Fibroblast of the aortic adventitia (primary cell): ENCODE data around the gene MAD2L2. TPM values are rescaled to one million over a fixed set of nuclear protein-coding genes. Genes with fewer than 3 reads are reported as not detected.

Experiments used
- DNase-seq: peaks from one replicate; pipeline ENCODE4 v3.0.0-alpha.2; 2010; ENCODE audit warnings: low read depth
- H3K4me3 ChIP-seq: 2 replicates; pipeline ENCODE4 v1.5.1; 2011; ENCODE audit warnings: low read depth, mild to moderate bottlenecking, control low read depth, low read length, moderate library complexity
- total RNA-seq: library from RNA; depleted of rRNA; stranded (reverse); fragments of >200 nt; gene quantifications from 2 replicates; pipeline ENCODE4 v1.2.3, GENCODE V29; 2012; ENCODE audit warnings: low replicate concordance
- TF ChIP-seq, protein P1 (sequence below): IDR thresholded peaks from 2 replicates; pipeline ENCODE4 v1.5.1; 2011; ENCODE audit warnings: mild to moderate bottlenecking, low read length, control low read depth, inconsistent platforms; ENCODE audit not compliant: insufficient read depth

MAD2L2 gene
- total RNA-seq, 1 donor, result 33.1 TPM

DNA sequence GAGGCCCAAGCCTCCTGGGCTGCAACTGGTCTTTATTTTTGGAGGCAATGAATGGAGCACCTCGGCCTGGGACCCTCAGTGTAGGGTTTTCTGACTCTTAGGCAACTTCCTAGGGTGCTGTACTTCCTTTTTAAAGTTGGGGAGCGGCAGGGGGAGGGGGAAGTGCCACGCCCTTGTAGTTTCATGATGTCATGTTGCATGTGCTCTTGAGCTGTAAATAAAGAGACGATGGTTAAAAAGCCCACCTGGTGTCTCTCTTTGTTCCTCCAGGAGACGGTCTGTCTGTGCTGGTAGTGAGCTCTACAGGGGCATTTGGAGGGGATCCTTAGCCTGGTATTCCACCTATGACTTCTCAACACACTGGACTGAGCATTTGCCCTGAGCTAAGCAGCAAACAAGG lies 44.7 kb upstream of the MAD2L2 start:
- TF ChIP-seq, protein P1, sequence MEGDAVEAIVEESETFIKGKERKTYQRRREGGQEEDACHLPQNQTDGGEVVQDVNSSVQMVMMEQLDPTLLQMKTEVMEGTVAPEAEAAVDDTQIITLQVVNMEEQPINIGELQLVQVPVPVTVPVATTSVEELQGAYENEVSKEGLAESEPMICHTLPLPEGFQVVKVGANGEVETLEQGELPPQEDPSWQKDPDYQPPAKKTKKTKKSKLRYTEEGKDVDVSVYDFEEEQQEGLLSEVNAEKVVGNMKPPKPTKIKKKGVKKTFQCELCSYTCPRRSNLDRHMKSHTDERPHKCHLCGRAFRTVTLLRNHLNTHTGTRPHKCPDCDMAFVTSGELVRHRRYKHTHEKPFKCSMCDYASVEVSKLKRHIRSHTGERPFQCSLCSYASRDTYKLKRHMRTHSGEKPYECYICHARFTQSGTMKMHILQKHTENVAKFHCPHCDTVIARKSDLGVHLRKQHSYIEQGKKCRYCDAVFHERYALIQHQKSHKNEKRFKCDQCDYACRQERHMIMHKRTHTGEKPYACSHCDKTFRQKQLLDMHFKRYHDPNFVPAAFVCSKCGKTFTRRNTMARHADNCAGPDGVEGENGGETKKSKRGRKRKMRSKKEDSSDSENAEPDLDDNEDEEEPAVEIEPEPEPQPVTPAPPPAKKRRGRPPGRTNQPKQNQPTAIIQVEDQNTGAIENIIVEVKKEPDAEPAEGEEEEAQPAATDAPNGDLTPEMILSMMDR, result no peak
- H3K4me3 ChIP-seq, result no peak overlapping the region
- no peak for DNase-seq

DNA sequence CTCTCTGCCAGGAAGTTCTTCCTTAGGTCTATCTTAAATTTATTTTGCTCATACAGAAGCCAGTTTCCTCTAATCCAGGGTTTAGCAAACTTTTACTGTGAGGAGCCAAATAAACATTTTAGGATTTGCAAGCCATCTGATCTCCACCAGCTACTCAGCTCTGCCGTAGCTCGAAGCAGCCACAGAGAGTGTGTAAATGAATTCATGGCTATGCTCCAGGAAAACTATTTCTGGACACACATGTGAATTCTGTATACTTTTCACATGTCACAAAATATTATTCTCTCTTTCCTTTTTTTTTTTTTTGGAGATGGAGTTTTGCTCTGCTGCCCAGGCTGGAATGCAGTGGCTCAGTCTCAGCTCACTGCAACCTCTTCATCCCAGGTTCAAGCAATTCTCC lies 41.6 kb upstream of the MAD2L2 start:
- DNase-seq, result no peak
- TF ChIP-seq, protein P1, result no peak
- H3K4me3 ChIP-seq, result no peak overlapping the region

DNA sequence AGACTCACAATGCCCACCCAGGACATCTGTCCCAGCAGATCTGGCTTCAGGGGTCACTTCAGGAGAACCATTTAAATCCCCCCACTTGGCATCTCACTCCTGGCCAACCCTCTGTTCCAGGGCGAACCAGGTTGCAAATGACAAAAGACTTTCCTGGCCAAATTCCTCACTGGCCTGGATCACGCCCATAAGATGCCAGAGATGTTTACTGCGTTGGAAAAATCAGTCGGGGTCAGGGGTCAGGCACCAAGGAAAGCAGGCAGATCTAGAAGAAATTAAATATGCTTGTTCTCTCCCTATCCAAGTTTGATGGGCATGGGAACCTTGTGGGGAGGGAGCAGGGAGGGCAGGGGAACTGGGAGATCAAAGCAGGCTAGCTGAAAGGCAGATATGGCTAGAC lies 40.4 kb upstream of the MAD2L2 start:
- TF ChIP-seq, protein P1, result no peak
- DNase-seq, result no peak
- no peak overlapping the region for H3K4me3 ChIP-seq

DNA sequence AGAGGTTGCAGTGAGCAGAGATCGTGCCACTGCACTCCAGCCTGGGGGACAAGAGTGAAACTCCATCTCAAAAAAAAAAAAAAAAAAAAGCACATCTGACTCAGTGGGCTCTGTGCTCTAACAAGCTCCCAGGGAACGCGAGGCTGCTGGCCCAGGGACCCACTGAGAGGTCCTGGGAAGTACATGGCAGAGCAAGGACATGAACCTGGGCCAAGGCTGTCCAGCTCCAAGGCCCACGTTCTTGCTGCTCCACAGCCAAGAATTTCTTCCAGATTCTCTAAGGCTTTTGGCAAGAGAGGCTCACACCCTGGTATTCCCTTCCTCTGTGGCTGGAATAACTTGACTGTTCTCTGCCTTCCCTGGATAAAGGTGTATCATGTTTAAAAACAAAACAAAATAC lies 39.6 kb upstream of the MAD2L2 start:
- no peak overlapping the region for H3K4me3 ChIP-seq
- TF ChIP-seq, protein P1, result no peak
- DNase-seq, result no peak

DNA sequence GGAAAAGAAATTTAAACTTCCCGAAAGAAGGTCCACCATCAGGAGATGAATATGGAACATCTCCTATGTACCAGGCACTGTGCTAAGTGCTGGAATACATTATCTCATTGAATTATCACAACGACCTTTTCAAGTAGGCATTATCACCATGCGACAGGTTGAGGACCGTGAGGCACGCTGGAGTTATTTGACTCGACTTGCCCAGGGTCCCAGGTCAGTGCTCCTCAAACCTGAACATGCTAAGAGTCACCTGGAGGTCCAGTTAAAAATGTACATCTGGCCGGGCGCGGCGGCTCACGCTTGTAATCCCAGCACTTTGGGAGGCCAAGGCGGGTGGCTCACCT lies 39.1 kb upstream of the MAD2L2 start:
- H3K4me3 ChIP-seq, result no peak overlapping the region
- no peak for DNase-seq
- TF ChIP-seq, protein P1, result no peak

DNA sequence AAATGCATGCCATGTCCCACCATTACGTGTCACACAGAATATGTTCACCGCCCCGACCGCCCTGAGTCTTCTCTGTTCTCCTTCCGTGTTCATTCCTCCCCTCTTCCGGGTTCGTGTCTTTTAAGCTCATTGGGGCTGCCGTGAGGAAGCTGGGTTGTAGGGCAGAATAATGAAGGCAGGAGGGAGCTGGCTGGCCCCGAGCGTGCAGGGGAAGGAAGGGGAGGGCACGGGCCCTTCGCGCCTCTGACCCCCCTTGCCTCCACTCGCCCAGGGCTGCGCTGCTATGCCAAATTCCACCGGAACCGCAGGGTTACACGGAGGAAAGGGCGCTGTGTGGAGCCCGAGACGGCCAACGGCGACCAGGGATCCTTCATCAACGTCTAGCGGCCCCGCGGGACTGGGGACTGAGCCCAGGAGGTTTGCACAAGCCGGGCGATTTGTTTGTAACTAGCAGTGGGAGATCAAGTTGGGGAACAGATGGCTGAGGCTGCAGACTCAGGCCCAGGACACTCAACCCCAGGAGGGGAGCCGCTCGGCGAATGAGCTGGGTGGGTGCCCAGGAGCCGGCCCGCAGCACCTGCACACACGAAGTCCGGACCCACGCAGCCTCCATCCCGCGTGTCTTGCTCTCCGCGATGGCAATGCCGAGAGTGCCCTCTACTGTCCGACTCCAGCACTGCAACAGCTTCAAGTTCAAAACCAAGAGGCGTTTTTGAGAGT lies 38.5 kb upstream of the MAD2L2 start:
- H3K4me3 ChIP-seq, result peak overlapping the region; percentile 48
- TF ChIP-seq, protein P1, result peak; percentile 98

DNA sequence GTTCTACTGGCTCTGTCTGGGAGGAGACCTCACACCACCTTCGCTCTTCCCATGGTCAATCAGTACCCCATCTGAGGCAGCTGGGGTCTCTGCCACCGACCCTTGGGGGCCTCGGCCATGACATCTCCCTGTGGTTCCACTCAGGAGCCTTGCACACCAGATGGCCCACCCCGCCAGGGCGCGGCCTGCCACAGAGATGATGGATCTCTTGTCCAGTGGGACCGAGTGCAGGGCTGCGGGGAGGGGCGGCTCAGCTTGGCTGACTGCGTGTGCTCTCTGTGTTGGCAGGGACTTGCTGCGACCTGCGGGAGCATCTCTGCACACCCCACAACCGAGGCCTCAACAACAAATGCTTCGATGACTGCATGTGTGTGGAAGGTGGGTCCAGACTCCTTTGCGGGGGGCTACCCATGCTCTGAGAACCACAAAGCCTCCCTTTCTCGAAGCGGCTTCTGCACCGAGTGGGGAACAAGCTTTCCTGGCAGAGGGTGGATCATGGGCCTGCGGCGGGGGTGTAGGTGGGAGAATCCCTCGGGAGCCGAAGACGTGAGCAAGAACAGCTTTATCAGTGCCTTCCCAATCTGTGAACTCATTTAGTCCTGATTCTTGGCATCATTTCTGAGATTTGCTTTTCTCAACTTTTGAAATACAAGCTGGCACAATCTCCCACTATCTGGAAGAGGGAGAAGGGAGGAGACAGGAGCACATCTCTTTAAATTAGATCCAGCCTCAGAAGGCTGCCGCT lies 34.1 kb upstream of the MAD2L2 start:
- H3K4me3 ChIP-seq, result no peak overlapping the region
- DNase-seq, result peak; percentile 13
- TF ChIP-seq, protein P1, result no peak

More for the DNA sequence above, 38.5 kb upstream of the MAD2L2 start:
- peak; percentile 77 for DNase-seq
